OCI-LY1 (cell line): ENCODE data around the gene TAS2R30.
"Not testable (repeated sequence)": the region's sequence is repeated elsewhere in the genome, so short reads cannot be mapped to it uniquely, and the experiment has no call there.

ENCODE experiments used
- H2AFZ ChIP-seq: fragments of 200-600 bp; sonication (generic), shearing (Covaris generic); 2 replicates; pipeline ENCODE4 v1.6.0; 2014; ENCODE audit warnings: antibody characterized with exemption, mild to moderate bottlenecking, low read length
- H3F3A ChIP-seq: fragments of 200-600 bp; sonication (generic), shearing (Covaris generic); 2 replicates; pipeline ENCODE4 v1.6.0; 2014; ENCODE audit warnings: mild to moderate bottlenecking, antibody characterized with exemption, low read length, moderate library complexity; ENCODE audit not compliant: insufficient read depth
- H3K27ac ChIP-seq: fragments of 200-600 bp; sonication (generic); 2 replicates; pipeline ENCODE4 v1.5.1; 2014; ENCODE audit warnings: low read length, mixed run types, mild to moderate bottlenecking, low read depth; ENCODE audit not compliant: poor library complexity, severe bottlenecking
- H3K27me3 ChIP-seq: fragments of 200-600 bp; sonication (generic); 2 replicates; pipeline ENCODE4 v1.6.0; 2014; ENCODE audit warnings: antibody characterized with exemption, mild to moderate bottlenecking, low read length, moderate library complexity; ENCODE audit not compliant: insufficient read depth
- H3K36me3 ChIP-seq: fragments of 200-600 bp; sonication (generic); 2 replicates; pipeline ENCODE4 v1.6.1; 2014; ENCODE audit warnings: mild to moderate bottlenecking, antibody characterized with exemption, low read length, moderate library complexity, mixed read lengths; ENCODE audit not compliant: insufficient read depth
- H3K4me1 ChIP-seq: fragments of 200-600 bp; sonication (generic); 2 replicates; pipeline ENCODE4 v1.5.1; 2014; ENCODE audit warnings: mild to moderate bottlenecking, low read length, moderate library complexity; ENCODE audit not compliant: insufficient read depth, severe bottlenecking
- H3K4me2 ChIP-seq: fragments of 200-600 bp; sonication (generic), shearing (Covaris generic); 2 replicates; pipeline ENCODE4 v1.6.1; 2014; ENCODE audit warnings: low read length
- H3K4me3 ChIP-seq: fragments of 200-600 bp; sonication (generic); 2 replicates; pipeline ENCODE4 v1.5.1; 2014; ENCODE audit warnings: low read length, low read depth, mild to moderate bottlenecking, mixed read lengths; ENCODE audit not compliant: poor library complexity, severe bottlenecking
- H3K79me2 ChIP-seq: fragments of 200-600 bp; shearing (Covaris generic); 2 replicates; pipeline ENCODE4 v1.6.1; 2016; ENCODE audit warnings: mixed run types, low read length, mixed read lengths; ENCODE audit not compliant: insufficient read depth
- H3K9ac ChIP-seq: fragments of 200-600 bp; sonication (generic), shearing (Covaris generic); 2 replicates; pipeline ENCODE4 v1.6.1; 2014; ENCODE audit warnings: mild to moderate bottlenecking, low read length, mixed read lengths
- H3K9me2 ChIP-seq: fragments of 200-600 bp; sonication (generic), shearing (Covaris generic); 2 replicates; pipeline ENCODE4 v1.6.1; 2014; ENCODE audit warnings: low read depth, mild to moderate bottlenecking, low read length, mixed read lengths
- H3K9me3 ChIP-seq: fragments of 200-600 bp; shearing (Covaris generic); 2 replicates; pipeline ENCODE4 v1.6.1; 2014; ENCODE audit warnings: low read length, mixed read lengths
- H4K20me1 ChIP-seq: fragments of 200-600 bp; sonication (generic), shearing (Covaris generic); 2 replicates; pipeline ENCODE4 v1.6.0; 2016; ENCODE audit warnings: mild to moderate bottlenecking, low read length; ENCODE audit not compliant: insufficient read depth
- EZH2 ChIP-seq: fragments of 200-600 bp; sonication (generic), shearing (Covaris generic); IDR thresholded peaks from 2 replicates; pipeline ENCODE4 v1.8.0; 2017; ENCODE audit warnings: borderline replicate concordance, mixed run types, mild to moderate bottlenecking, antibody characterized with exemption, low read length, moderate library complexity, mixed read lengths
- TF ChIP-seq, protein P1 (sequence below): fragments of 200-600 bp; sonication (generic), shearing (Covaris generic); IDR thresholded peaks from 2 replicates; pipeline ENCODE4 v1.5.1; 2017; ENCODE audit warnings: mild to moderate bottlenecking, antibody characterized with exemption, low read length, moderate library complexity, mixed read lengths

Gene TAS2R30

DNA sequence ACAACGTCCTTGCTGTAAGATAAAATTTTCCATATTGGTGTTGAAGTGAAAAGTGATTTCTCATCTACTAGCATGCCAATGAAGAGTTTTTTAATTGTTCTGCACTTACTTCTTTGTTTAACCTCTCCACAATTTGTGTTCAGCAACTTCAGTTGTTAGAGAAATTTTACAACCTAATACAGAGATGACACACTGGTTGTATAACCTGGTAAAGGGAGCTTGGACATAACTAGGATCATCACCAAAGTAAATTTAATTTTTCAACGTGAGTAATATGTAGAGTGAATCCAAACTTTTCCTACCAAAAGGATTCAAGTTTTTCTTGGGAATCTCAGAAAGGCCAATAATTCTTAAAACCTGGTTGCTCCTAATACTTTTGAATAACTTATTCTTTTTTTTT lies 28.9 kb downstream of the TAS2R30 start:
- H3K79me2 ChIP-seq = peaks cover 14% of the 10 kb centered on the region; the same call in 1 of the 2 replicates
- no peak for TF ChIP-seq EZH2
- TF ChIP-seq, protein P1, sequence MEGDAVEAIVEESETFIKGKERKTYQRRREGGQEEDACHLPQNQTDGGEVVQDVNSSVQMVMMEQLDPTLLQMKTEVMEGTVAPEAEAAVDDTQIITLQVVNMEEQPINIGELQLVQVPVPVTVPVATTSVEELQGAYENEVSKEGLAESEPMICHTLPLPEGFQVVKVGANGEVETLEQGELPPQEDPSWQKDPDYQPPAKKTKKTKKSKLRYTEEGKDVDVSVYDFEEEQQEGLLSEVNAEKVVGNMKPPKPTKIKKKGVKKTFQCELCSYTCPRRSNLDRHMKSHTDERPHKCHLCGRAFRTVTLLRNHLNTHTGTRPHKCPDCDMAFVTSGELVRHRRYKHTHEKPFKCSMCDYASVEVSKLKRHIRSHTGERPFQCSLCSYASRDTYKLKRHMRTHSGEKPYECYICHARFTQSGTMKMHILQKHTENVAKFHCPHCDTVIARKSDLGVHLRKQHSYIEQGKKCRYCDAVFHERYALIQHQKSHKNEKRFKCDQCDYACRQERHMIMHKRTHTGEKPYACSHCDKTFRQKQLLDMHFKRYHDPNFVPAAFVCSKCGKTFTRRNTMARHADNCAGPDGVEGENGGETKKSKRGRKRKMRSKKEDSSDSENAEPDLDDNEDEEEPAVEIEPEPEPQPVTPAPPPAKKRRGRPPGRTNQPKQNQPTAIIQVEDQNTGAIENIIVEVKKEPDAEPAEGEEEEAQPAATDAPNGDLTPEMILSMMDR = no peak

DNA sequence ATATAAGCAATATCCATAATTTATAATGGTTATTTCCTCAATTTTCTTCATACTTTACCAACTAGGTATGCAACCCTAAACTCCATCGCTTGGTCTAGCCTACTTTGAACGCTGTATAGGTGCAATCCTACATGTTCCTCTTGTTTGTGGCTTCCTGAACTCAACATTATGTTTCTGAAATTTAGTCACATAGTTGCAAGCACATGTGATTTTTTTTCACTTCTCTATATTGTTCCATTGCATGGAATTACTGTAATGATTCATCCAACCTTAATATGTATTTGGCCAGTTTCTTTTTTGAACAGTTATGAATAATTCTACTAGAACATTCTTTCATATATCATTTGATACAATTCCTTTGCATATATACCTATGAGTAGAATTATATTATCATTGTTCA lies 39.5 kb downstream of the TAS2R30 start:
- not testable (repeated sequence) for H3F3A ChIP-seq, H4K20me1 ChIP-seq, H3K4me3 ChIP-seq, H3K4me1 ChIP-seq, H3K4me2 ChIP-seq, H3K79me2 ChIP-seq, H3K27me3 ChIP-seq, H3K36me3 ChIP-seq, H2AFZ ChIP-seq, H3K9me2 ChIP-seq, H3K9ac ChIP-seq, H3K27ac ChIP-seq, H3K9me3 ChIP-seq

More for the DNA sequence above, 28.9 kb downstream of the TAS2R30 start:
- Histone ChIP-seq H3K36me3 (peaks cover 8% of the 10 kb centered on the region), H3F3A (no peaks in the 10 kb centered on the region), H3K4me1 (no peaks in the 10 kb centered on the region), H3K9me2 (no peaks in the 10 kb centered on the region), H3K9me3 (no peaks in the 10 kb centered on the region), H3K27me3 (no peaks in the 10 kb centered on the region), H3K9ac (no peak overlapping the region), H2AFZ (no peak overlapping the region), H3K27ac (no peak overlapping the region), H3K4me2 (no peak overlapping the region), H4K20me1 (no peaks in the 10 kb centered on the region), H3K4me3 (no peak overlapping the region)

DNA sequence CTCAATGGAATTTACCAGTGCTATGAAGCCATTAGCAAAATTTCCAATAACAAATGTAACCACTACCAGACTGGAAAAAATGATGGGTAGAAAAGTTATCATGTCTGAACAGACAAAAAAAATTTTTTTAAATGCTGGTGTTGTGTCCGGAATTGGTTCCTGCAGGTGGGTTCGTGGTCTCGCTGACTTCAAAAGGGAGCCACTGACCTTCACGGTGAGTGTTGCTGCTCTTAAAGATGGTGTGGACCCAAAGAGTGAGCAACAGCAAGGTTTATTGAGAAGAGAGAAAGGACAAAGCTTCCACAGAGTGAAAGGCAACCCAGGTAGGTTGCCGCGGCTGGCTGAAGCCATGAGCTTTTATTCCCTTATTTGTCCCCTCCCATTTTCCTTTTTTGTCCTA lies 42.3 kb downstream of the TAS2R30 start, which contains the start of gene TAS2R43:
TSS of gene TAS2R43 (minus strand) at position 186 of the 400 bp plus-strand sequence. CDS start at position 102, 84 bp downstream.
- no peaks in the 10 kb centered on the region for H3K27me3 ChIP-seq
- H3F3A ChIP-seq = no peaks in the 10 kb centered on the region
- no peak within 1 kb of the TSS for H3K9ac ChIP-seq
- TF ChIP-seq, protein P1 = no peak
- TF ChIP-seq EZH2 = no peak
- no peak within 1 kb of the TSS for H2AFZ ChIP-seq
- no peak within 1 kb of the TSS for H3K4me3 ChIP-seq
- no peaks in the 10 kb centered on the region for H3K79me2 ChIP-seq
- H3K36me3 ChIP-seq = no peaks in the 10 kb centered on the region
- H4K20me1 ChIP-seq = no peaks in the 10 kb centered on the region
- H3K4me2 ChIP-seq = no peak within 1 kb of the TSS
- no peaks in the 10 kb centered on the region for H3K9me2 ChIP-seq
- no peaks in the 10 kb centered on the region for H3K9me3 ChIP-seq
- H3K27ac ChIP-seq = no peak within 1 kb of the TSS
- no peaks in the 10 kb centered on the region for H3K4me1 ChIP-seq

DNA sequence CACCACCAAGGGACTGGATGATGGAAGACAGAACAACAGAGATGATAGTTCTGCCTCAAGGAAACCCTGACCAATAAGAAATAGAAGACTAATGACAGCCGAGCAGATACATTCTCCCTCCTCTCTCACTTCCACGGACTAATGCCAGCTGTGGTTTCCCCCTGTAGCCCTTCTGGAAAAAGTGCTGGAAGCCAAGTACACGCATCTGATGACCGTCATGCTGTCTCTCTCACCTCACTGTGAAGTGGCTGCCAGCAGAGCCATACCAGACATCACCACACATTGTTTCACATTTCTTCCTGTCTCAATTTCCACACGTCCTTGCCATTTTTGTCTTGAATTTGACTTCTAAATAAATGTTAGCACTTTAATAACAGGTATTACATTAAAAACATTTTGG lies 45.2 kb downstream of the TAS2R30 start:
- Histone ChIP-seq H3K79me2 (no peaks in the 10 kb centered on the region), H3K9me3 (no peaks in the 10 kb centered on the region), H3K4me1 (no peaks in the 10 kb centered on the region), H4K20me1 (no peaks in the 10 kb centered on the region), H3K27me3 (no peaks in the 10 kb centered on the region), H2AFZ (no peak overlapping the region), H3K4me2 (no peak overlapping the region), H3K4me3 (no peak overlapping the region), H3K9me2 (no peaks in the 10 kb centered on the region), H3F3A (no peaks in the 10 kb centered on the region), H3K27ac (no peak overlapping the region), H3K9ac (no peak overlapping the region), H3K36me3 (no peaks in the 10 kb centered on the region)
- TF ChIP-seq, protein P1 = no peak
- no peak for TF ChIP-seq EZH2
